Skeletal muscle tissue (tissue), 4 donors: ENCODE results near the gene SQSTM1. TPM values are rescaled to one million over a fixed set of nuclear protein-coding genes. Genes with fewer than 3 reads are reported as not detected.
A peak's percentile ranks its signal among the peaks of the same experiment; 100 is the strongest.

Source experiments
- H3K27ac ChIP-seq: one replicate; pipeline ENCODE4 v1.7.0; 2013; ENCODE audit warnings: mild to moderate bottlenecking, low read depth, low read length, inconsistent platforms
- H3K27me3 ChIP-seq, 3 donors: one replicate each; pipeline ENCODE4 v1.7.0; 2013; ENCODE audit warnings: low read length in 3 of 3; ENCODE audit not compliant: control insufficient read depth in 3 of 3, insufficient read depth in 3 of 3
- H3K36me3 ChIP-seq, 3 donors: one replicate each; pipeline ENCODE4 v1.7.0; 2013; ENCODE audit warnings: low read length in 3 of 3; ENCODE audit not compliant: control insufficient read depth in 3 of 3, insufficient read depth in 3 of 3
- H3K4me1 ChIP-seq, 3 donors: one replicate each; pipeline ENCODE4 v1.7.0; 2013; ENCODE audit warnings: low read length in 3 of 3, mild to moderate bottlenecking in 3 of 3; ENCODE audit not compliant: control insufficient read depth in 3 of 3, insufficient read depth in 3 of 3
- H3K4me3 ChIP-seq, 3 donors: one replicate each; pipeline ENCODE4 v1.7.0; 2013; ENCODE audit warnings: low read length in 3 of 3
- H3K9ac ChIP-seq, 3 donors: one replicate each; pipeline ENCODE4 v1.7.0; 2013; ENCODE audit warnings: low read length in 3 of 3, mild to moderate bottlenecking in 3 of 3, moderate library complexity in 2 of 3, low read depth in 1 of 3
- H3K9me3 ChIP-seq, 3 donors: one replicate each; pipeline ENCODE4 v1.7.0; 2013; ENCODE audit warnings: low read length in 3 of 3; ENCODE audit not compliant: control insufficient read depth in 3 of 3
- total RNA-seq: library from RNA; depleted of rRNA; stranded (reverse); fragments of >200 nt; gene quantifications from one replicate; pipeline ENCODE4 v1.2.3, GENCODE V29; 2014
- donor health status: Osteomylitis.

SQSTM1 gene
- total RNA-seq, 1 donor from 2014 or later = 54.8 TPM

DNA sequence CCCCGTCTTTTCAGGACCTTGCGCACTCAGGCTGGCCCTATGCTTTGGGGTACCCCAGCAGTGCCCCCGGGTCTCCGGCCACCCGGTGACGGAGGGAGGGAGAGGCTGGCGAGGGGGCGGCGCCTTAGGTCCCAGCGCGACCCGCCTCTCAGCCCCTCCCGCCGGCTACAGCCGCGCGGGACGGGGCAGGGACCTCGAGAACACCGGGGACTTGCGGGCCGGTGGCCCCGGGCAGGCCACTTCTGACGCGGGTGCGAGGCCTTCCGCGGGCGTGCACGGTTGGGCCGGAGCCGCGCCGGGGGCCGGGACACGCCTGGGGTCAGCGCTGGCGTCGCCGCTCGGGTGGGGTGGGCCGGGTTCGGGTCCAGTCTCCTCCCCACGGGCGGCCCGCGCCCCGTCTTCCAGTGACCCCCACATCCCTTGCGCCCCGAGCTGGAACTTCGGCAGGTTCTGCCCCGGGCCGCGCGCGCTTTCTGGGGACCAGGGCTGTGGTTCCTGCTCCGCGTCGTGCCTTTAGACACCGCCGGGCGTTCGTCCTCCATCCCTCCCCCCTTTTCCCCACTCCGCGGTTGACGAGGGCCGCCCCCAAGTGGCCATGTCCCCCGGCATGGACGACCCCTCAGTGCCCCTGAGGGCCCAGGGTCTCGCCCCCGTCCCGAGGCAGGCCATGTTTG is 3.8 kb upstream of the SQSTM1 start:
- Histone ChIP-seq H3K36me3 (peaks cover 4 to 8% (median 7%) of the 10 kb centered on the region in 3 donors), H3K4me3 (peak overlapping the region; percentile 30 to 67 (median 61)), H3K4me1 (peaks cover 29 to 34% (median 33%) of the 10 kb centered on the region in 3 donors), H3K9me3 (no peaks in the 10 kb centered on the region), H3K9ac (peak overlapping the region; percentile 51 to 79 (median 67)), H3K27ac (peak overlapping the region; percentile 58), H3K27me3 (no peaks in the 10 kb centered on the region)

DNA sequence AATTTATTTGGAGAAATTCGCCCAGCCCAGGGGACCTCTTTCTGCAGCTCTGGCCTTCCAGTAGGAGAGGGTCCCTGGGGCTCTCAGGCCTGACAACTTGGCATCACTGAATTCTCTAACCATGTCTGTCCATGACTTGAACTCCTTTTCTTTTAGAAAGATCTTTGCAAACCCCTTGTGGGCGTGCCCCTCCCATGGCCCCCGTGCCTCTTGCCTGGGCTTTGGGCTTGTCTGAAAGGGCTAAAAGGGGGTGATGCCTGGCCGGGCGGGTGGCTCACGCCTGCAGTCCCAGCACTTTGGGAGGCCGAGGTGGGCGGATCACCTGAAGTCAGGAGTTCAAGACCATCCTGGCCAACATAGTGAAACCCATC is 3.2 kb upstream of the SQSTM1 start:
- Histone ChIP-seq H3K4me1 (peaks cover 35 to 40% (median 38%) of the 10 kb centered on the region in 3 donors), H3K4me3 (peak overlapping the region; percentile 30 to 67 (median 61)), H3K9ac (peak overlapping the region in 2 of 3 donors; percentile 67 to 79), H3K36me3 (peaks cover 8 to 12% (median 12%) of the 10 kb centered on the region in 3 donors), H3K9me3 (no peaks in the 10 kb centered on the region), H3K27me3 (no peaks in the 10 kb centered on the region), H3K27ac (peak overlapping the region; percentile 58)

- H3K27ac ChIP-seq = peak overlapping the region; percentile 99
- peaks cover 41 to 46% (median 45%) of the 10 kb centered on the region in 3 donors for H3K4me1 ChIP-seq
- H3K9ac ChIP-seq = peak overlapping the region; percentile 77 to 100 (median 88)
Measured at GRCh38 chr5:179817890-179818745, 2.6 kb upstream of the SQSTM1 start.

DNA sequence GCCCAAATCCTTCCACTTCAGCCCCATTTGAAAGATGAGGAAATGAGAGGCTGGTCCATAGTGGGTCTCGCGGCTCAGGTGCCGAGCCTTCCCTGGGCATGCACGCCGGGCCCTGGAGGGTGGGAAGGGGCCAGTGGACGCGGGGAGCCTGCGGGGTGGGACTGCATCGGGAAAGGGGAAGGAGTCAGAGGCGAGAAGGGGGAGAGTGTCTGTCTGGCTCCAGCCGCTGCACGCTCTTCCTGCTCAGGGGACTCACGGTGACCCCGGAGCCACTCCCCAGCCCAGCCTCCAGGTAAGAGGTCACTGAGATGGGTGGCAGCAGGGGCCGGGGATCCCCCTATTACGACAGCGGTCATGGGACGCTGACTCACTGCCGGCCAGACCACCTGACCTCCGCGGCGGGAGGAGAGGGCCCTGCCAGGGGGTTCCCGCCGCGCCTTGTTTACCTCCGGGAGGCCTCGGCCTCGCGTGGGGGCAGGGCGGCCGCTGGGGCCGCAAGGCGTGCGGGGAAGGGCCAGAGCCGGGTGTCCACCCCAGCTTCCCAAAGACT is 1.9 kb upstream of the SQSTM1 start:
- no peaks in the 10 kb centered on the region for H3K9me3 ChIP-seq
- H3K4me1 ChIP-seq = peaks cover 46 to 53% (median 52%) of the 10 kb centered on the region in 3 donors
- peaks cover 17 to 24% (median 20%) of the 10 kb centered on the region in 3 donors for H3K36me3 ChIP-seq
- H3K27me3 ChIP-seq = no peaks in the 10 kb centered on the region
- H3K27ac ChIP-seq = peak overlapping the region; percentile 99
- peak overlapping the region; percentile 95 to 100 (median 100) for H3K9ac ChIP-seq
- H3K4me3 ChIP-seq = peak overlapping the region; percentile 78 to 94 (median 93)

More at GRCh38 chr5:179817890-179818745, 2.6 kb upstream of the SQSTM1 start:
- Histone ChIP-seq H3K36me3 (peaks cover 12 to 18% (median 14%) of the 10 kb centered on the region in 3 donors), H3K9me3 (no peaks in the 10 kb centered on the region), H3K27me3 (no peaks in the 10 kb centered on the region), H3K4me3 (peak overlapping the region; percentile 78 to 94 (median 83))

DNA sequence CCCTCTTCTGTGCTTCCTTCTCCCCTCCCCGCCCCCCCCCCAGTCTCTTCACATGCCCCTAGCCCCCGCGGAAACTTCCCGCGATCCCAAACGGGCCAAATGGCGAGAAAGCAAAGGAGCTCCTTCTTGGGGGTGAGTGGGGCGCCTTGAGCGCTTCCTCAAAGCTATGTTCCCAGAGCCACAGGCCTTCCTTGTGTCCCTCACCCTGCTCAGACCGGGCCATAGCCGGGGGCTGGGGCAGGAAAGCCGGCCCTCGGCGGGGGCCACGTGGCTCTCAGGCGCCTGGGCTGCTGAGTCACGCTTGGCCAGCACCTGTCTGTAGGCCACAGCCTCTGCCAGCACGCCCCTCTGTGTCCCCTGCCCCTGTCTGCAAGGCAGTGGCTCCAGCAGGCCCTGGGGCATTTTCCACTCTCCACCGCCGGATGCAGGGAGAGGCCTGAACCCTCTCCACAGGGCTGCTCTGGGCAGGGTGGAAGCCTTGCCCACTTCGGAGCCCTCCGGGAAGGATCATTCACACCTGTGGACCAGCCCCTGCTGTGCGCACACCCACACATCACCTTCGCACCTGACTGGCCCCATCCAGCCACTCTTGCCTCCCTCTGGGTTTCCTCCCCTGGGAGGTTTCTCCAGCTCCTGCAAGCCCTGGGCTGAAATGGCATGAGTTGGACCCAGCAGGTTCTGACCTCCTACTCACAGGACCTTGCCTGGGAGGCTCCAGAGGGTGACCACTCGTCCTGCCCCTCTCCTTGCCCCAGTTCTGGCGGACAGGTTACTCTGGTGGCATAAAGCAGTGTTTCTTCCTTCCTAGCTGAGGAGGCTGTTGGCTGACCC is 1.2 kb upstream of the SQSTM1 start:
- Histone ChIP-seq H3K27ac (peak overlapping the region; percentile 99), H3K36me3 (peaks cover 22 to 31% (median 27%) of the 10 kb centered on the region in 3 donors), H3K4me1 (peaks cover 53 to 60% (median 59%) of the 10 kb centered on the region in 3 donors), H3K9ac (peak overlapping the region; percentile 95 to 100 (median 100)), H3K27me3 (no peaks in the 10 kb centered on the region), H3K9me3 (no peaks in the 10 kb centered on the region), H3K4me3 (peak overlapping the region; percentile 83 to 94 (median 93))

DNA sequence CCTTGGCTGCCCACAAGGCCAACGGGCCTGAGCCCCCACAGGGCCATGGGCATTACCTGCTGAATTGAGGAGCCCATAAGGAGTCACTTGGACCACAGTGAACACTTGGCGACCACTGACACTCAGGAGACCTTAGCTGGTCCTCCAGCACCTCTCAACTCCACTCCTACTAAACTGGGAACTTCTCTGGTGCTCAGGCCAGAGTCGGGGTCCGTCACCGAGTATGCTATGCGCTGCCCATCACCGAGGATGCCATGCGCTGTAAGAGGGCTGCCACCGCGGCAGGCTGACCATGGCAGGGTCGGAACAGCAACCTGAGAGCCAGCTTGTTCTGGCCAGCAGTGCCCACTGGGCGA is 600 bp upstream of the SQSTM1 start:
- Histone ChIP-seq H3K27ac (peak overlapping the region; percentile 99), H3K4me1 (peaks cover 58 to 66% (median 64%) of the 10 kb centered on the region in 3 donors), H3K4me3 (peak overlapping the region; percentile 83 to 94 (median 93))

DNA sequence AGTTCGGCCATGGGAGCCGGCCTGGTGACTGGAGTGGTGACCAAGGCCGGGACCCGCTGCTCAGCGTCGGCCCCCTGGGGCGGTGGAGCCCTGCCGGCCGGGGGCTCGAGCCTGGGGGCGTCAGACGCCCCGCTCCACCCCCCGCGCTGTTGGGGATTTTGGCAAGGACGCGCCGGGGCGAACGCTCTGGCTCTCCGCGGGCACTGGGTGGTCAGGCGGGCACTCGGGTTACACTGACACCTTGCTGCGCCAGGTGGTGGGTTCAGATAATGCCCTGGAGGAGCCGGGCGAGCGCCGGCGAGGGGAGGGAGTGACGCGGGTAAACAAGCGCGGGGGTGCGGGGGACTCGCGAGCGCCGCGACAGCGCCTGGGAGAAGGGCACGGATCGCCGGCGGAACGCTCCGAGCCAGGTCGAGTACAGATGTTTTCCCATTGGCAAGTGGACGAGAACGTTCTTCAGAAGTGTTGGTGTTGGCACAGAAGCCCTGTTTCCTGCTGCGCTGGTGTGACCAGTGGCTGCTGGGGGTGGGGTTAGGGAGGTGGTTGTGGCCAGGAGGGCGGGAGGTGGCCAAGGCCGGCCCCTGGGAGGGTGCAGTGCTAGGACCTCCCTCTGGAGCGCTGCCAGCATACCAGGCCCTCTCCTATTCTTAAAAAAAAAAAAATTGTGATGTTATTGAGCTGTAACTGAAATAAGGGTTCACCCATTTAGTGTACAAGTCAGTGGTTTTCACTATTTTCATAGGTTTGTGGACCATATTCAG is 773 bp downstream of the SQSTM1 start:
- Histone ChIP-seq H3K9ac (peak overlapping the region; percentile 97 to 100 (median 100)), H3K36me3 (peaks cover 40 to 46% (median 42%) of the 10 kb centered on the region in 3 donors), H3K4me3 (peak overlapping the region; percentile 84 to 94 (median 93)), H3K9me3 (no peaks in the 10 kb centered on the region), H3K27me3 (no peaks in the 10 kb centered on the region), H3K27ac (peak overlapping the region; percentile 99), H3K4me1 (peaks cover 61 to 75% (median 69%) of the 10 kb centered on the region in 3 donors)

More for the DNA sequence above, 600 bp upstream of the SQSTM1 start:
- Histone ChIP-seq H3K36me3 (peaks cover 28 to 37% (median 33%) of the 10 kb centered on the region in 3 donors), H3K27me3 (no peaks in the 10 kb centered on the region), H3K9ac (peak overlapping the region; percentile 95 to 100 (median 100)), H3K9me3 (no peaks in the 10 kb centered on the region)

- Histone ChIP-seq H3K4me1 (peaks cover 61 to 77% (median 67%) of the 10 kb centered on the region in 3 donors), H3K4me3 (peak overlapping the region; percentile 84 to 94 (median 93)), H3K36me3 (peaks cover 44 to 51% (median 46%) of the 10 kb centered on the region in 3 donors), H3K9me3 (no peaks in the 10 kb centered on the region), H3K27me3 (no peaks in the 10 kb centered on the region), H3K27ac (peak overlapping the region; percentile 99), H3K9ac (peak overlapping the region; percentile 79 to 100 (median 100))
Measured at GRCh38 chr5:179822059-179822432, 1.3 kb downstream of the SQSTM1 start.
